A549 (cell line): ENCODE results near the gene AP3S2.

Experiments used
- CEBPB ChIP-seq, 2 experiments: fragments of >200 bp in 1 of 2; sonication (Bioruptor Twin) in 1 of 2; formaldehyde crosslinking in 1 of 2; IDR thresholded peaks; 2 replicates each; pipeline ENCODE4 v1.6.1; 2012 to 2016
- CTCF ChIP-seq: fragments of >200 bp; sonication (Bioruptor Twin); formaldehyde crosslinking; IDR thresholded peaks from 3 replicates; pipeline ENCODE4 v1.5.1; 2016
- ESRRA ChIP-seq: fragments of 150-350 bp; IDR thresholded peaks from 2 replicates; pipeline ENCODE4 v1.6.1; 2014; ENCODE audit warnings: mild to moderate bottlenecking, low read length, borderline replicate concordance
- SMC3 ChIP-seq: fragments of >200 bp; sonication (Bioruptor Twin); formaldehyde crosslinking; IDR thresholded peaks from 3 replicates; pipeline ENCODE4 v1.6.1; 2018; ENCODE audit warnings: inconsistent platforms
- TF ChIP-seq, protein P1 (sequence below): fragments of 200-600 bp; sonication (generic); IDR thresholded peaks from 2 replicates; pipeline ENCODE4 v1.6.1; 2016; ENCODE audit warnings: antibody characterized with exemption, mild to moderate bottlenecking, moderate library complexity

DNA sequence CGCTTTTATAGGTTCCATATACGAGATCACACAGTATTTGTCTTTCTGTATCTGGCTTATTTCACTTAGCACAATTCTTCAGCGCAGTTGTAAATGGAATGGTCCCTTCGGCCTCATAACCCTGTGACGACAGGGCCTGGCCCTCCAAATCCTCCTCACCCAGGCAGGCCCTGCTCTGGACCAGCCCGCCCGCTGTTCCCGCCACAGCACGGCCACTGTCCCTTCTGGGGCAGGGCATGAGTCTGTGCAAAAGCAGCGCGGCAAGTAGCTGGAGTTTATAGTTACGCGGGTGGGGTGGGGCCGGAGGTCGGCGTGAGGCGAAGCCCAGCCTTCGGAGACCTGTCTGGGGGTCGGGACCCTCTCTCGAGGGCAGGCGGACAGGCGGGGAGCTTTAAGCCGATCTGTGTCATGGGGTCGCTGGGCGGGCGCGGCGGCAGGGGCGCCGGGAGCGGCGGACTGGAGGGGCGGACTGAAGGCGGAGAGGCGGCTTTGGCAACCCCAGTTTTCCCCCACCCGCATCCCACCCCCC lies 18.4 kb upstream of the AP3S2 start:
- TF ChIP-seq CTCF (no peak), SMC3 (no peak), ESRRA (no peak), CEBPB (IDR thresholded peaks at IDR 0.05) (no peak)
- TF ChIP-seq, protein P1, sequence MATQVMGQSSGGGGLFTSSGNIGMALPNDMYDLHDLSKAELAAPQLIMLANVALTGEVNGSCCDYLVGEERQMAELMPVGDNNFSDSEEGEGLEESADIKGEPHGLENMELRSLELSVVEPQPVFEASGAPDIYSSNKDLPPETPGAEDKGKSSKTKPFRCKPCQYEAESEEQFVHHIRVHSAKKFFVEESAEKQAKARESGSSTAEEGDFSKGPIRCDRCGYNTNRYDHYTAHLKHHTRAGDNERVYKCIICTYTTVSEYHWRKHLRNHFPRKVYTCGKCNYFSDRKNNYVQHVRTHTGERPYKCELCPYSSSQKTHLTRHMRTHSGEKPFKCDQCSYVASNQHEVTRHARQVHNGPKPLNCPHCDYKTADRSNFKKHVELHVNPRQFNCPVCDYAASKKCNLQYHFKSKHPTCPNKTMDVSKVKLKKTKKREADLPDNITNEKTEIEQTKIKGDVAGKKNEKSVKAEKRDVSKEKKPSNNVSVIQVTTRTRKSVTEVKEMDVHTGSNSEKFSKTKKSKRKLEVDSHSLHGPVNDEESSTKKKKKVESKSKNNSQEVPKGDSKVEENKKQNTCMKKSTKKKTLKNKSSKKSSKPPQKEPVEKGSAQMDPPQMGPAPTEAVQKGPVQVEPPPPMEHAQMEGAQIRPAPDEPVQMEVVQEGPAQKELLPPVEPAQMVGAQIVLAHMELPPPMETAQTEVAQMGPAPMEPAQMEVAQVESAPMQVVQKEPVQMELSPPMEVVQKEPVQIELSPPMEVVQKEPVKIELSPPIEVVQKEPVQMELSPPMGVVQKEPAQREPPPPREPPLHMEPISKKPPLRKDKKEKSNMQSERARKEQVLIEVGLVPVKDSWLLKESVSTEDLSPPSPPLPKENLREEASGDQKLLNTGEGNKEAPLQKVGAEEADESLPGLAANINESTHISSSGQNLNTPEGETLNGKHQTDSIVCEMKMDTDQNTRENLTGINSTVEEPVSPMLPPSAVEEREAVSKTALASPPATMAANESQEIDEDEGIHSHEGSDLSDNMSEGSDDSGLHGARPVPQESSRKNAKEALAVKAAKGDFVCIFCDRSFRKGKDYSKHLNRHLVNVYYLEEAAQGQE: no peak
